HG02973 (cell line): ENCODE data around the gene NABP1.

Experiments used
- ATAC-seq: cut with Tn5 transposase; IDR thresholded peaks from one replicate; pipeline ENCODE4 v1.9.1; 2021; ENCODE audit warnings: moderate library complexity; ENCODE audit not compliant: unreplicated experiment

The NABP1 gene

DNA sequence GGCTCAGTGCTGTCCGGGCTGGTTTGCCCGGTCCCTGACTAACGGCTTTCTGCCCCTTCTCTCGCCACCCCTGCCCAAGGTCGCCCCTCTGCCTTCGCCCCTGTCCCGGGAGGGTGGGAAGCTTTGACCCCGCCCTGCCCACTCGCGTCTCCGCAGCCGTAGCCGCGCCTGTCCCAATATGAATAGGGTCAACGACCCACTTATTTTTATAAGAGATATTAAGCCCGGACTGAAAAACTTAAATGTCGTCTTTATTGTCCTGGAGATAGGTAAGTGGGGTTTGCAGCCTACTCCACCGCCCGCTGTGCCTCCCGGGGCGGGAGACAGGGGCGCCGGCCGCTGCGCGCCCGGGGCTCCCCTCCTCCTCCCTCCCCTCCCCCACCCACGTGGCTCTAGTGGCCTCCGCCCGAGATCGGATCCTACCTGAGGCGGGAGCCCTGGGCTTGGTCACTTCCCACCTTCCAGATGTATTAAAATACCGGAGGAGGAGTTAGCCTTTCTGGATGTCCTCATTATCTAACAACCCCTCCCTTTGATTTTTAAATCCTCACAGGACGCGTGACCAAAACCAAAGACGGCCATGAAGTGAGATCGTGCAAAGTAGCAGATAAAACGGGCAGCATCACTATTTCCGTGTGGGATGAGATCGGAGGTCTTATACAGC lies 633 bp downstream of the NABP1 start:
- peak; percentile 4 for ATAC-seq

GRCh38 chr2:191679818-191680600 lies 2.1 kb downstream of the NABP1 start:
- ATAC-seq, result peak; percentile 18

GRCh38 chr2:191680639-191681038 lies 2.7 kb downstream of the NABP1 start:
- ATAC-seq, result no peak

- ATAC-seq, result no peak
Measured at GRCh38 chr2:191682126-191682525, 4.2 kb downstream of the NABP1 start.

GRCh38 chr2:191686066-191686465 lies 8.1 kb downstream of the NABP1 start:
- no peak for ATAC-seq

DNA sequence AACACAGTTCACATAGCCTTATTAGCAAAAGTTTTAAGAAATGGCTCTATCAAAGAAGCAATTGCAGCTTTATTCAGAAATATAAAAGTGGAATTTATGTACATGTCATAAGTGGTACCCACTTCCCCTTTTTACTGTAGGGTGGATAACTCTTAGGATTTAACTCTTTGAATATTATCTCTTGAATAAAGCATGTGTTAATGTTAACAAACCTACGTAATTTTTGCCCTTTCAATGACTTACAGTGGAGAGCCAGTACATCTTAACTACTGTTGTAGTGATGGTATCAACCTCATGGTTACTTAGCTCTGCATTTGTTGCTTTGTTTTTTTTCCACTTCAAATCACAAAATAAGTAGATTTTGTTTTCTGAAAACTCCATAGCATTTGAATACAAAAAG lies 8.8 kb downstream of the NABP1 start:
- ATAC-seq, result no peak

GRCh38 chr2:191687867-191688266 lies 9.9 kb downstream of the NABP1 start:
- no peak for ATAC-seq

- no peak for ATAC-seq
Measured at GRCh38 chr2:191688934-191689695, 11.2 kb downstream of the NABP1 start.

DNA sequence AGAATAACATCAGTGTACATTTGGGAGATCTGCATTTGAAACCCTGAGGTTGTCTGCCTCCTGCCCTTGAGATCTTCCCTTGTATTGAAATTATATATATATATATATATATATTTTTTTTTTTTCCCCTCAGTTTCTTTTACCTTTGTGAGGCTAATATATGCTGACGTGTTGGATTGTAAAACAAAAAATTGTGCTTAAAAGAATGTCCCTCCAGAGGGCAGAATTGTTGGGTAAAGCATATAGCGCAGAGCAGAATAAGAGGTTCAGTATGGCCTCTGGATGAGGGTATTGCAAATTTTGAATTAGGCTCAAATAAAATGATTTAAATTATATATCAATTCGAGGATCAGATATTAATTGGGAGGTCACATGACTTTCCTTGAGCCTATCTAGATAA lies 12.4 kb downstream of the NABP1 start:
- ATAC-seq, result no peak

DNA sequence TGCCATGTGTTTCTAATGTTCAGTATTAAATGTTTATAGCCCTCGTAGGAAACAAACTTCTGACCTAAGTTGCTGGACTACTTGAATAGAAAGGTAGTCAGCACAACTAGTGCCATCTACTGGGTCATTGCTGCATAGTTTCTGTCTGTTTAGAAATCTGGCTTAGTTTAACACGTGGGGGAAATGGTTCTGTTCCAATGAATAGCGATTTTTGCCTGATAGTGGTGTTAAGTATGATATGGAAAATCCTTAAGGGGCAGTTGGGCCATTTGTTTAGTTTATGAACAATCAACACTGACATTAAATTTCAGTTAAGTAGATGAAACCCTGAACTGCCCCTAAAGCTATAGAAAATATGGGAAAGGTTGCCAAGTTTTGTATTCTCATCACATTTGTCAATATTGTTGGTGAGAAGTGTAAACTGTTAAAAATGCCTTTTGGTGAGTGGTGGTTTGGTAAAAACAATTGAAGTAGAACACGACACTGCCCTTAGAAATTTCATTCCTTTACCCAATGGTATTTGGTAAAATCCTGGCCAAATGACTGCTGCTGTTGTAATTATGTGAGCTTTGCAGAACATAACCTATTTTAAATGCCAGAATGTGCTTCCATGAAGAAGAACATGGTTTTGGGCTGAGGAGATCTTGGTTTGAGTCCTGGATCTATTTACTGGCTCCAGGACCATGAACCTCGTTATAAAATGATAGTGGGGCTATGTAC lies 13.2 kb downstream of the NABP1 start:
- peak; percentile 80 for ATAC-seq

GRCh38 chr2:191691898-191692297 lies 14.0 kb downstream of the NABP1 start:
- no peak for ATAC-seq

DNA sequence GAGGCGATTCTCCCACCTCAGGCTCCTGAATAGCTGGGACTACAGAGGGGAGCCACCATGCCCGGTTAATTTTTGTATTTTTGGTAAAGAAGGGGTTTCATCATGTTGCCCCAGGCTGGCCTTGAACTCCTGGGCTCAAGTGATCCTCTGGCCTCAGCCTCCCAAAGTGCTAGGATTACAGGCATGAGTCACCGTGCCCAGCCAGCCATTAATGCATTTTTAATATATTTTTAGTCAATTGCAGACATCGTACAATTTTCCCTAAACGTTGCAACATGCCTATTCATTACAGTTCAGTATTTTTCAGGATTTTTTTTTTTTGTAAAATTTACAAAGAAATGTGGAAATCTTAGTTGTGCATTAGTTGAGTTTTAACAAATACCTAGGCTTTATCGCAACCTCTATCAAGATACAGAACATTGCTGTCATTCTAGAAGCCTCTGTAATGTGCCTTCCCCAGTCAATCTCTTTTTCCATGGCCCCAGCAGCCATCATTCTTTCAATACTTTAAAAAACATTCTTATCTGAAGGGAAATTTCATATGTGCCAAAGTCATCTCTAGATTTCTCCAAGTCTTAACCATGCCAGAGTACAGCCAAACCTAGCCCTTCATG lies 14.7 kb downstream of the NABP1 start:
- no peak for ATAC-seq

- no peak for ATAC-seq
Measured at GRCh38 chr2:191693166-191693565, 15.2 kb downstream of the NABP1 start.

DNA sequence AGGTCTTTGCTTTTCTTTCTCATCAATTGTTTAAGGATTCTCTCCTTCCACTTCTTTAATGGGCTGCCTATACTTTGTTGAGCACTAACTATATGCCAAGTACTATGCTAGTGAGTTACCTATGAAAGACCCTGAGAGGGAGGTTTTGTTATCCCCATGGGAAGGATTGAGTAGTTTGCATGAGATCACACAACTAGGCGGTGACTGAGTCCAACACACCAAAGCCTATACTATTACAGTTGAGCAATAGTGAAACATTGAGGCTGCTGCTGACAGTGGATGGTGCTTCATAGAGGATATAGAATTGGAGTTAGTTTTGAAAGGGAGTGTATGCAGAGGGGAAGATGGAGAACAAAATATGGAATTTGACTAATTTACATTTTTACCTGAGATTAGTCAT lies 15.8 kb downstream of the NABP1 start:
- peak; percentile 28 for ATAC-seq

DNA sequence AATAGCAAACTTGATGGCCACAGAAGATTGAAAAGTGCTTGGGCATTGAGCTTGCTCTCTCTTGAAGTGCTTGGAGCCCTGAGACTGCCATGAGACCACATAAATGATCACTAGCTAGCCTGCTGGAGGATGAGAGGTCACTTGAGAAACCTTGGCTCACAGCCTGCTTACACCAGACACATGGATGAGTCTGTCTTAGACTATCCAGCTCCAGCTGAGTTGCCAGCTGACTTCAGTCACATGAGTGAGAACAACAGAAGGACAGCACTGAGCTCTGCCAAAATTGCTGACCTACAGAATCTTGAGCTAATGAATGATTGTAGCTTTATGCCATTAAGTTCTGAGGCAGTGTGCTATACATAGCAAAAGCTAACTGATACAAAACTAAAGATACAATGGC lies 18.1 kb downstream of the NABP1 start:
- ATAC-seq, result no peak

DNA sequence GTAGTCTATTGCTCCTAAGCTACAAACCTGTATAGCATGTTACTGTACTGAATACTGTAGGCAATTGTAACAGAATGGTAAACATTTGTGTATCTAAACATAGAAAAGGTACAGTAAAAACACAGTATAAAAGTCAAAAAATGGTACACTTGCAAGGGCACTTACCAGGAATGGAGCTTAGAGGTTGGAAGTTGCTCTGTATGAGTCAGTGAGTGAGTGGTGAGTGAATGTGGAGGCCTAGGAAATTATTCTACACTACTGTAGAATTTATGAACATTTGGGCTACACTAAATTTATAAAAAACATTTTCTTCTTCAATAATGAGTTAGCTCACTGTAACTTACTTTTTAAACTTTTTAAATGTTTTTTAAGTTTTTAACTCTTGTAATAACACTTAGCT lies 19.0 kb downstream of the NABP1 start:
- no peak for ATAC-seq

GRCh38 chr2:191697870-191698269 lies 19.9 kb downstream of the NABP1 start:
- ATAC-seq, result no peak

DNA sequence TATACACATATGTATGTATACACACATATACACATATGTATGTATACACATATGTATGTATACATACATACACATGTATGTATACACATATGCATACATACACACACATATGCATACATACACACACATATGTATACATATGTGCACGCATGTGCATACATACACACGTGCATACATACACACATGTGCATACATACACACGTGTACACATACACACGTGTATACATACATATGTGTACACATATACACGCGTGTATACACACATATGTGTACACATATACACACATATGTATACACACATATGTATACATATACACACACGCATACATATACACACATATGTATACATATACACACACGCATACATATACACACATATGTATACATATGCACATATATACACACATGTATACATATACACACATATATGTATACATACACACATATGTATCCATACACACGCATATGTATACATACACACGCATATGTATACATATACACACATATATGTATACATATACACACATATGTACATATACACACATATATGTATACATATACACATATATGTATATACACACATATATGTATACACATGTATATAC lies 21.5 kb downstream of the NABP1 start:
- no peak for ATAC-seq

DNA sequence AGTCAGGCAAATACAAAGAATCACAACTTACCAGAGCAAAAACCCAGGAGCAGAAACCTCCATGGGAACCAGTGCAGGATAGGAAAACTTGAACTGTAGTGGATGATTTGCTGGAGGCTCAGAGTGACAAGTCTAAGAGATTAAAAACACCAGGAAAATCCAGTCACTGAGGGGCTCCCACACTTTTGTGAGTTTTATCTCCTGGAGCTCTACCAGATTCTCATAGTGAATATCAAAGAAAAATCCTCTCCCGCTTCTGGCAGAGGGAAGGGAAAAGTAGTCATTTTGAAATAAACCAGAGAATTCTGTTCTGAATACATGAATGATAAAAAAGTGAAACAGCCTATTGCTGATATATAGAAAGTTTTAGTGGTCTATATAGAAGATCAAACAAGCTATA lies 23.1 kb downstream of the NABP1 start:
- ATAC-seq, result no peak

- no peak for ATAC-seq
Measured at GRCh38 chr2:191701696-191702095, 23.8 kb downstream of the NABP1 start.
